ENCODE measurements around the gene B4GALT7.

DNA sequence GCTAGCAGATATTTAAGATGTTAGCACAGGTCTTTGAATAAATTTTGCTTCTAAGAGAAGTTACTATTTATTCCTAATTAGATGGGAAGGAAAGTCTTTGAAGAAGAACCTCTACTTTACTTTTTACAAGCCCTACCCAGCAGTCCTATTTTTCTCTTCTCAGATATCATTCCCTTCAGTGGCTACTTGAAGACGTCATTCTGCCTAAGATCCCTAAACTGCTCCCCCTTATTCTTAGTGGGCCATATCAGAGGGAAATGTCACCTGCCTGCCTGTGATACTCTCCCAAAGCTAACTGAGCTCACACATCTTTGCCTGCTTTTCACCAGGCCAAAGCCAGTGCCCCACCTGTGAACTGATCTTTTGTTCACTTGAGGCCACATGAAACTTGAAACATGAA, 24.4 kb upstream of the B4GALT7 start:
- TF ChIP-seq POLR2AphosphoS5 (IDR thresholded peaks at IDR 0.05; ENCODE audit: low read depth, low read length) (no peak), REST (IDR thresholded peaks at IDR 0.05; ENCODE audit: insufficient read depth in 1 of 2, low read depth in 2 of 2, low read length in 2 of 2) (no peak), TAF1 (IDR thresholded peaks at IDR 0.05; ENCODE audit: borderline replicate concordance, insufficient read depth, low read length) (no peak), SIN3A (IDR thresholded peaks at IDR 0.05; ENCODE audit: borderline replicate concordance, insufficient read depth, low read length) (no peak), FOXP2 (optimal IDR thresholded peaks at IDR 0.05; ENCODE audit: borderline replicate concordance, extremely low read depth, extremely low read length, insufficient read depth) (no peak)
